Lower leg skin (tissue), 3 donors: ENCODE data around the gene FOXR1.

Experiments used
- CTCF ChIP-seq, 3 donors: fragments of 450-650 bp; IDR thresholded peaks; one replicate each; pipeline ENCODE4 v1.5.1; 2016; ENCODE audit warnings: antibody characterized with exemption in 3 of 3, mild to moderate bottlenecking in 3 of 3, moderate library complexity in 2 of 3
- POLR2A ChIP-seq, 2 donors: fragments of 450-650 bp; IDR thresholded peaks; one replicate each; pipeline ENCODE4 v1.6.1; 2016 to 2017; ENCODE audit warnings: antibody characterized with exemption in 2 of 2, mild to moderate bottlenecking in 1 of 2, moderate library complexity in 1 of 2

- TF ChIP-seq CTCF (IDR thresholded peaks at IDR 0.05) (no peak), POLR2A (IDR thresholded peaks at IDR 0.05) (no peak)
Observed at GRCh38 chr11:119018074-119018938, 46.7 kb downstream of the FOXR1 start, which contains the start of the genes RPS25 and TRAPPC4.
